Natural killer cell (primary cell): ENCODE results near the gene MTG1. TPM values are rescaled to one million over a fixed set of nuclear protein-coding genes. Genes with fewer than 3 reads are reported as not detected.

Source experiments
- ATAC-seq, 3 donors: fragments of 150-1000 bp in 2 of 3; fragments of 200-7000 bp in 1 of 3; cut with Tn5 transposase; 1 replicate in 1 of 3; 2 replicates in 2 of 3; pipeline ENCODE4 v1.10.0; 2021; ENCODE audit warnings: mild to moderate bottlenecking in 2 of 3, moderate library complexity in 2 of 3
- DNase-seq, 2 donors: peaks; one replicate each; pipeline versions ENCODE4 v3.0.0 to v3.0.0-alpha.2; 2013 to 2021; ENCODE audit warnings: mixed read lengths in 1 of 2
- H3K27ac ChIP-seq: one replicate; pipeline ENCODE4 v1.5.1; 2013; ENCODE audit warnings: mild to moderate bottlenecking, low read length
- H3K27me3 ChIP-seq: one replicate; pipeline ENCODE4 v1.6.1; 2013; ENCODE audit warnings: low read length; ENCODE audit not compliant: control insufficient read depth, insufficient read depth
- H3K36me3 ChIP-seq: one replicate; pipeline ENCODE4 v1.6.1; 2013; ENCODE audit warnings: low read length; ENCODE audit not compliant: control insufficient read depth, insufficient read depth
- H3K4me1 ChIP-seq: one replicate; pipeline ENCODE4 v1.6.1; 2013; ENCODE audit warnings: low read length; ENCODE audit not compliant: control insufficient read depth, insufficient read depth
- H3K4me3 ChIP-seq: one replicate; pipeline ENCODE4 v1.5.1; 2013; ENCODE audit warnings: low read length
- H3K9me3 ChIP-seq: one replicate; pipeline ENCODE4 v1.6.1; 2013; ENCODE audit warnings: low read length; ENCODE audit not compliant: control insufficient read depth, insufficient read depth
- H3K27ac Mint-ChIP-seq, 2 donors: one replicate each; pipeline ENCODE4 v1.8.0; 2022; ENCODE audit warnings: mild to moderate bottlenecking in 2 of 2, mixed read lengths in 2 of 2, moderate library complexity in 1 of 2
- H3K27me3 Mint-ChIP-seq, 2 donors: one replicate each; pipeline ENCODE4 v1.8.0; 2022; ENCODE audit warnings: low read depth in 2 of 2, mixed read lengths in 2 of 2
- H3K36me3 Mint-ChIP-seq: one replicate; pipeline ENCODE4 v1.8.0; 2022; ENCODE audit warnings: mixed read lengths
- H3K4me1 Mint-ChIP-seq, 2 donors: one replicate each; pipeline ENCODE4 v1.8.0; 2022; ENCODE audit warnings: mixed read lengths in 2 of 2
- H3K4me3 Mint-ChIP-seq: one replicate; pipeline ENCODE4 v1.8.0; 2022; ENCODE audit warnings: mild to moderate bottlenecking, moderate library complexity, mixed read lengths
- H3K9me3 Mint-ChIP-seq, 2 donors: one replicate each; pipeline ENCODE4 v1.8.0; 2022; ENCODE audit warnings: mixed read lengths in 2 of 2
- WGBS: methylation state at CpG from one replicate; pipeline ENCODE4 v1.1.7; 2013; ENCODE audit warnings: missing lambda C conversion rate; ENCODE audit not compliant: insufficient coverage; 5-methylcytosine and 5-hydroxymethylcytosine counted together
- intact Hi-C: fragments of 100-400 bp; cut with micrococcal nuclease; formaldehyde crosslinking; loops from one replicate; pipeline ENCODE4 v1.14.2; 2022
- total RNA-seq, 4 donors: library from RNA; stranded (reverse); fragments of 120-200 nt in 1 of 4; gene quantifications; one replicate each; pipeline versions ENCODE4 v1.2.3 to v1.2.4, GENCODE V29; 2013 to 2022
- TF ChIP-seq, protein P1 (sequence below): fragments of 200-600 bp; IDR thresholded peaks from one replicate; pipeline ENCODE4 v1.8.0; 2022; ENCODE audit warnings: antibody characterized with exemption

Gene MTG1
- total RNA-seq, 3 donors from 2014 or later (not counting 1 experiment from before 2014, with no cell fraction given), result 64.3 to 76.3 (median 67.1) TPM

GRCh38 chr10:133462512-133463305 is 68.8 kb downstream of the MTG1 start:
- intact Hi-C loops, result no loop called here
- no peak overlapping the region for H3K27ac Mint-ChIP-seq
- 91% methylated on average over 10 of the region's 10 CpGs for WGBS
- no peak overlapping the region for H3K4me3 Mint-ChIP-seq
- no peaks in the 10 kb centered on the region for H3K27me3 Mint-ChIP-seq
- H3K4me1 ChIP-seq, result peaks cover 7% of the 10 kb centered on the region
- H3K36me3 Mint-ChIP-seq, result no peaks in the 10 kb centered on the region
- ATAC-seq, result no peak
- H3K36me3 ChIP-seq, result no peaks in the 10 kb centered on the region
- no peak overlapping the region for H3K4me3 ChIP-seq
- no peak overlapping the region for H3K27ac ChIP-seq
- DNase-seq, result no peak
- H3K27me3 ChIP-seq, result no peaks in the 10 kb centered on the region
- no peaks in the 10 kb centered on the region for H3K4me1 Mint-ChIP-seq
- H3K9me3 Mint-ChIP-seq, result no peaks in the 10 kb centered on the region
- no peaks in the 10 kb centered on the region for H3K9me3 ChIP-seq
- TF ChIP-seq, protein P1, sequence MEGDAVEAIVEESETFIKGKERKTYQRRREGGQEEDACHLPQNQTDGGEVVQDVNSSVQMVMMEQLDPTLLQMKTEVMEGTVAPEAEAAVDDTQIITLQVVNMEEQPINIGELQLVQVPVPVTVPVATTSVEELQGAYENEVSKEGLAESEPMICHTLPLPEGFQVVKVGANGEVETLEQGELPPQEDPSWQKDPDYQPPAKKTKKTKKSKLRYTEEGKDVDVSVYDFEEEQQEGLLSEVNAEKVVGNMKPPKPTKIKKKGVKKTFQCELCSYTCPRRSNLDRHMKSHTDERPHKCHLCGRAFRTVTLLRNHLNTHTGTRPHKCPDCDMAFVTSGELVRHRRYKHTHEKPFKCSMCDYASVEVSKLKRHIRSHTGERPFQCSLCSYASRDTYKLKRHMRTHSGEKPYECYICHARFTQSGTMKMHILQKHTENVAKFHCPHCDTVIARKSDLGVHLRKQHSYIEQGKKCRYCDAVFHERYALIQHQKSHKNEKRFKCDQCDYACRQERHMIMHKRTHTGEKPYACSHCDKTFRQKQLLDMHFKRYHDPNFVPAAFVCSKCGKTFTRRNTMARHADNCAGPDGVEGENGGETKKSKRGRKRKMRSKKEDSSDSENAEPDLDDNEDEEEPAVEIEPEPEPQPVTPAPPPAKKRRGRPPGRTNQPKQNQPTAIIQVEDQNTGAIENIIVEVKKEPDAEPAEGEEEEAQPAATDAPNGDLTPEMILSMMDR, result no peak

- H3K4me3 Mint-ChIP-seq, result no peak overlapping the region
- no peaks in the 10 kb centered on the region for H3K9me3 Mint-ChIP-seq
- DNase-seq (no peak), ATAC-seq (no peak)
- Histone ChIP-seq H3K4me3 (no peak overlapping the region), H3K27ac (no peak overlapping the region), H3K36me3 (no peaks in the 10 kb centered on the region), H3K27me3 (no peaks in the 10 kb centered on the region), H3K9me3 (no peaks in the 10 kb centered on the region), H3K4me1 (no peaks in the 10 kb centered on the region)
- no peaks in the 10 kb centered on the region for H3K4me1 Mint-ChIP-seq
- TF ChIP-seq, protein P1, result no peak
- no peaks in the 10 kb centered on the region for H3K27me3 Mint-ChIP-seq
- H3K36me3 Mint-ChIP-seq, result no peaks in the 10 kb centered on the region
- WGBS, result 95% methylated on average over 12 of the region's 12 CpGs
- intact Hi-C loops, result no loop called here
- H3K27ac Mint-ChIP-seq, result no peak overlapping the region
Measured at GRCh38 chr10:133464582-133465031, 70.7 kb downstream of the MTG1 start.

- no peak for ATAC-seq
- H3K9me3 ChIP-seq, result no peaks in the 10 kb centered on the region
- H3K36me3 Mint-ChIP-seq, result peaks cover 5% of the 10 kb centered on the region
- DNase-seq, result no peak
- no peaks in the 10 kb centered on the region for H3K27me3 Mint-ChIP-seq
- no peaks in the 10 kb centered on the region for H3K4me1 ChIP-seq
- H3K4me3 Mint-ChIP-seq, result no peak overlapping the region
- H3K27ac Mint-ChIP-seq, result no peak overlapping the region
- TF ChIP-seq, protein P1, result no peak
- no peak overlapping the region for H3K4me3 ChIP-seq
- H3K4me1 Mint-ChIP-seq, result no peaks in the 10 kb centered on the region
- H3K27me3 ChIP-seq, result no peaks in the 10 kb centered on the region
- intact Hi-C loops, result no loop called here
- H3K36me3 ChIP-seq, result no peaks in the 10 kb centered on the region
- H3K9me3 Mint-ChIP-seq, result no peaks in the 10 kb centered on the region
- H3K27ac ChIP-seq, result no peak overlapping the region
- 64% methylated on average over 55 of the region's 55 CpGs for WGBS
Measured at GRCh38 chr10:133465191-133465949, 71.4 kb downstream of the MTG1 start.
